Measurements from ENCODE around the gene ZNF770.
"Not testable (repeated sequence)": the region's sequence is repeated elsewhere in the genome, so short reads cannot be mapped to it uniquely, and the experiment has no call there.

The ZNF770 gene

DNA sequence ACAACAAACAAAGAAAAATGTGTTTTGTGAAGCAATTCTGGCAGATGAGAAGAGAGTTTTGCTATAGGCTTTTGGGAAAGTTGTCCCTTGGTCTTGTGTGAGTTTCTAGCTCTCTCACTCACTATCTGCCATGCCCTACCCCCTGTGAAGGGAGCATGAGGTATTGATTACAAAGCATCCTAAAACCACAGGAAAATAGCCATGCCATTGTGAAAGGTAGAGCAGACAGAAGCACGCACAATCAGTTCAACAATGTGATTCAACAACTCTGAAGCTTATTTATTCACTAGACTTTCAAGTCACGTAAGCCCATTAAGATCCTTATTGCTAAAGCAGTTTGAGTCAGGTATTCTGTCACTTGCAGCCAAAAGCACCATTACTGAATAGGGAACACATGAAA is 12.0 kb downstream of the ZNF770 start:
- no peak for DNase-seq

- no peak for DNase-seq
These were observed 14.6 kb downstream of the ZNF770 start for GRCh38 chr15:34973512-34973911.

DNA sequence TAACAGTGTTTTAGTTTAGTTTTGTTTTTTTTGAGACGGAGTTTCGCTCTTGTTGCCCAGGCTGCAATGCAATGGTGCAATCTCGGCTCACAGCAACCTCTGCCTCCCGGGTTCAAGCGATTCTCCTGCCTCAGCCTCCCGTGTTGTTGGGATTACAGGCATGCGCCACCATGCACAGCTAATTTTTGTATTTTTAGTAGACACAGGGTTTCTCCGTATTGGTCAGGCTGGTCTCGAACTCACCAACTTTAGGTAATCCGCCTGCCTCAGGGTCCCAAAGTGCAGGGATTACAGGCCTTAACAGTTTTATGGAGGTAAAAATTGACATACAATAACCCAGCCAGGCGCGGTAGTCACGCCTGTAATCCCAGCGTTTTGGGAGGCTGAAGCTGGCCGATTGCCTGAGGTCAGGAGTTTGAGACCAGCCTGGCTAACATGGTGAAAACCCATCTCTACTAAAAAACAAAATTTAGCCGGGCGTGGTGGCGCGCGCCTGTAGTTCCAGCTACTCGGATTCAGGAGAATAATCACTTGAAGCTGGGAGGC is 17.9 kb downstream of the ZNF770 start:
- not testable (repeated sequence) for DNase-seq

GRCh38 chr15:34969340-34970097 is 18.6 kb downstream of the ZNF770 start, which contains the start of gene AQR:
AQR (minus strand) TSS chr15:34969742; CDS start chr15:34969613, 129 bp downstream.
- DNase-seq: peak; percentile 89

- no peak for DNase-seq
These were observed 23.8 kb downstream of the ZNF770 start for GRCh38 chr15:34964277-34964676.

- no peak for DNase-seq
These were observed 34.2 kb downstream of the ZNF770 start for GRCh38 chr15:34953851-34954250.

- DNase-seq: no peak
These were observed 35.6 kb downstream of the ZNF770 start for GRCh38 chr15:34952481-34952880.

DNA sequence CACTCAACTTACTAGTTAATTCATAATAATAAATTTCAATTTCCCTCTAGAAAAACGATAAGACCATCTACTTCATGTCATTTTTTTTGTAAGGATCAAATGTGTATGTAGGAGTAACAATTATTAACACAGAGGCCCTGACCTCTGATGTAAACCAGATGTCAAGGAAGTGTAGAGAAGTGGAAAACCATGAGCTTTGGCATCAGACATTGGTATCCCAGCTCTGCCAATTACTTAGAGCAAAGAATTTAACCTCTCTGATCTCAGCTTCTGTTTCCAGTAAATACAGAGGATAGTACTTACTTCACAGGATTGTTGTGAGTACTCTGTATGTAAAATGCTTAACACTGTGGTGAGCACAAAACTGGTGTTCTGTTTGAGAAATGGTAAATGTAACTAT is 36.1 kb downstream of the ZNF770 start:
- DNase-seq: no peak

- DNase-seq: no peak
These were observed 43.2 kb downstream of the ZNF770 start for GRCh38 chr15:34944936-34945335.

DNA sequence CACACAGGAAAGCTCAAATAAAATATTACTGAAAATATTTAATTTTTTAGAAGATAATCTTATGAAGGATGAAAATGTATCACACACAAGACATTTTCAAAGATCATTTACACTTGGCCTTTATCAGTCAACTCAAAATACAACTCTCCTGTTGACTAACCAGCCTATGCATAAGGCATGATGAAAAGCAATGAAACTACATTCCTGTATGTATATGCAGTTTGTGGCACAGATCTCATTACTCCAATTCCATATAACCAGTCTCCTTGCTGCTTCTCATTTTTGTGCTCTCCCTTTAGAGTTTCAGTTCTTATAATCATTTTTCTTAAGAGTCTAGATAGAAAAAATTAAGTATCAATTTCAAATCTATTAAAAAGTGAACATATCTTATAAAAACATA is 44.4 kb downstream of the ZNF770 start:
- DNase-seq: no peak

DNA sequence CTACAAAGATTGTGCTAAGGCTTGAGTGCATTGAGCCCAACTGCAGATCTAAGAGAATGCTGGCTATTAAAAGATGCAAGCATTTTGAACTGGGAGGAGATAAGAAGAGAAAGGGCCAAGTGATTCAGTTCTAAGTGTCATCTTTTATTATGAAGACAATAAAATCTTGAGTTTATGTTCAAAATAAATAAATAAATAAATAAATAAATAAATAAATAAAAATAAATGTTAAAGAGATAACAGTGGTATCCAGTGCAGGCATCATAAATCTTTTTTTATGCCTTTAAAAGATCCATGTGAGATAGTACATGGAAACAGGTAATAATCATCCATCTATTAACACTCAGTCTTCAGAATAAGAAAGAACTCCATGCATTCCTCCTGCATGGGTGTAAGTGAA is 44.8 kb downstream of the ZNF770 start:
- not testable (repeated sequence) for DNase-seq

- no peak for DNase-seq
These were observed 45.7 kb downstream of the ZNF770 start for GRCh38 chr15:34942363-34942762.

DNA sequence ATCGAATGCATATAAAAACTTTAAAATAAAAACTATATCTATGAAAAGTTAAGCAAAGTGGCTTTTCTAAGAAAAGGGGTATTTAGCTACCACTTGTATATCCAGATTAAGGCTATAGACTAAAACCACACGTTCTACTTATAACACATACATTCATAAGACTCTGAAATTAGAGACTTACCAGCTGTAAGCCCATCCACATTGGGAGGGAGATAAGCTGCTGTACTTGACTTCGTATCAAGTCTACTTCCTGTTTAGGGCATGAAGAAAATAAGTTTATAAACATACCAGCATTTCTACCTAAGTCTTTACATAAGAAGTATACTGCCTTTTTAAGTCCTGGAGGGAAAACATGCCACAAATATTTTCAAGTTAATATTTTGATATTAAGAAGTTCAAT is 46.3 kb downstream of the ZNF770 start:
- DNase-seq: no peak

- DNase-seq: no peak
These were observed 46.8 kb downstream of the ZNF770 start for GRCh38 chr15:34941185-34941698.

GRCh38 chr15:34933432-34933975 is 54.6 kb downstream of the ZNF770 start:
- no peak for DNase-seq

GRCh38 chr15:34928349-34928748 is 59.7 kb downstream of the ZNF770 start:
- DNase-seq: not testable (repeated sequence)

Measured in T1000 (cell line).